ENCODE data around the gene BCAT1.
"Not testable (repeated sequence)": the region's sequence is repeated elsewhere in the genome, so short reads cannot be mapped to it uniquely, and the experiment has no call there.

The BCAT1 gene

DNA sequence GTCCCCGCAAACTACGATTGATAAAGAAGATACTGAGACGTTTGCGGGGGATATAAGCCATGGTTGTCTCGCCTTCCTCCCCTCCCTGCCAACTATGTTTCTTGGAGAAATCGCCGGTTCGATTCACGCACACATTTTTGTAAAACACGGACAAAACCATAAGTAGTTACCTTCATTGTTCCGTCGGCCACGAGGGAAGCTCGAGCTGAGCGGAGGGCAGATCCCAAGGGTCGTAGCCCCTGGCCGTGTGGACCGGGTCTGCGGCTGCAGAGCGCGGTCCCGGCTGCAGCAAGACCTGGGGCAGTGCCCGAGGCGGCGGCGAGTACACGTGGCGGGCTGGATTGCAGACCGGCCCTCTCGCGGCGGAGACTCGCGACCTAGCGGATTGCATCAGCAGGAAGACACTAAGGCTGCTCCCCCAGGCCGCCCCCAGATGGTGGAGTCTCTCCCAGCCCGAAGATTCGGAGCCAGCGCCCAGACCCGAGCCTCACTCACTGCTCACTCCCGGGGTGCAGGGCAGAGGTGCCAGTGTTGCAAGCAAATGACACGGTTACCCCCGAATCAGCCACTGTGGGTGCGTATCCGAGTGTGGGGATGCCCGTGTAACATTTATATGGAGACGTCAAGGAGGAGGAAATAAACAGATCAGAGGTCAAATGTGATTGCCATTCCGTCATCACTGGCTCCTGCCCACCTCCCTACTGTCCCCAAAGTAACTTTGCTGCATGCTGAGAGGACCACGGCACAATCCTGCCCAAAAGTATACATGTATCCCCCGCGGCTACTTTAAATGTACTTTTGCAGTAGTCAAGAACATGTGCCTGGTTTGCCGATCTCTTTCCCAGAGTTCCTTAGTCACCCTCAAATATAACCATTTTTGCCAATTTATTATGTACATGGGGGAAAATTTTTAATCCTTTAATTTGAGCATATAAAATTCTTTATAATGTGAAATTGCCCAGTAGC is at the start of gene BCAT1:
TSS of gene BCAT1 (minus strand) at position 345 of the 966 bp plus-strand sequence. CDS start at position 176, 169 bp downstream.
- FAIRE-seq: no peak

GRCh38 chr12:24997970-24998582 is 49.2 kb upstream of the BCAT1 start:
- FAIRE-seq: no peak

DNA sequence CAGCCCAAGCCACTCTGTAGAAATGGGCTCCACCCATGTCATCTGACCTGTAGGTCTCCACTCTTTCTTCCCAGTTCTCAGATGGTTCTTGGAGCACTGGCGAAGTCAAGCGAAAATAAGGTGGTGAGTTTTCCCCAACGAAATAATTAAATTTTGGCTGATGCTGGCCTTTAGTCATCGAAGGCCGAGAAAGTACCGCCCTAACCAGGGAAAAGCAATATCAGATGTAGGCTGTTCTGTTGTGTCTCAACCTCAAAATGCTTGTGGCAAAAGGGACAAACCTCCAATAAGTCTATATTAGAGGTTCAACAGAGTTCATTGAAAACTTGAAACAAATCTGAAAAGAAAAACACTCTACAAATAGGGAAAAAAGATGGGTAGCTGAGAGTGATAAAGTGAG is 48.6 kb upstream of the BCAT1 start:
- FAIRE-seq: no peak

- no peak for FAIRE-seq
These were observed 47.9 kb upstream of the BCAT1 start for GRCh38 chr12:24996820-24997219.

DNA sequence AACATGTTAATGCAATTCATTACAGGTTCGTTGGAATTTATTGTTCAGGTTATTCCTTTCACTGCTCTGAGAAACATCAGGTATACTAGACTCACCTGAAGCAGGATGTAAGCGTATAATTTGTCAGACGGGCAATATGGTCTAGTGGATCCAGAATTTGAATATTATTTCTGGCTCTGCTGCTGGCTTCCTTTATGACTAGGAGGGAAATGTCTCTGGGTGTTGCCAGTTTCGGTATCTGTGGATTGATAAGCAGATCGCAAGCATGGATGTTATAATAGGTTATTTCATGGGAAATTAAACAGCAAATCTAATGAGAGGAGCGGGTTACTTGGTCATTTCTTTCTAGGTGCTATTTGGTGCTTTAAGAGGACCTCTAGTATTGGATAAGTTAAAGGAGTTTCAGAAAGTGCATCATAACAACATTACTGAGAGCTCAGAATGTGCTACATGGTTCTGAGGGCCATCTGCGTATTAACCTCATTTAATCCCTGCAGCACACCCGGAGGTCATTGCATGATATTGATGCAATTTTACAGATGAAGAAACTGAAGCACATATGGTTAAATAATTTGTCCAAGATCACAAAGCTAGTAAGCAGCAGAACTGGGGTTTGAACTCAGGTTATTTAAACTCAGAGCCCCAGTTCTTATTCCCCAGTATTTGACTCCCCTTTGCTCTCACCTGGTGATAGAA is 47.3 kb upstream of the BCAT1 start:
- no peak for FAIRE-seq

DNA sequence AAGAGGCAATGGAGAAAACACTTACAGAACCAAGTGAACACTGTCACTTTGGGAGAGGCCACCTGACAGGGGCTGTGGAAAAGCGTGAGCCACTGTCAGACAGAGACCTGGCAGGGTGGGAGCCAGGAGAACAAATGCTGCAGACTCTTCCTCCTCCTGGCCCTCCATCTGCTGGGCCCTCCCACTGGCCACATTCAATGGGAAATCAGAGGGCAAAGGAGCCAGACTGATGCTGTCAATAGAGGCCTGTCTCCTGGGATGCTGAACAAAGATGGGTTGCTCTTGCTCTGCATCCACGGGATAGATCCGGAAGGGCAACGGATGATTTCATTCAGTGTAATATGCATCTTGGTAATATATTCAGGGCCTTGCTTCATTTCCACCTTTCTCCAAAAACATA is 44.9 kb upstream of the BCAT1 start:
- no peak for FAIRE-seq

DNA sequence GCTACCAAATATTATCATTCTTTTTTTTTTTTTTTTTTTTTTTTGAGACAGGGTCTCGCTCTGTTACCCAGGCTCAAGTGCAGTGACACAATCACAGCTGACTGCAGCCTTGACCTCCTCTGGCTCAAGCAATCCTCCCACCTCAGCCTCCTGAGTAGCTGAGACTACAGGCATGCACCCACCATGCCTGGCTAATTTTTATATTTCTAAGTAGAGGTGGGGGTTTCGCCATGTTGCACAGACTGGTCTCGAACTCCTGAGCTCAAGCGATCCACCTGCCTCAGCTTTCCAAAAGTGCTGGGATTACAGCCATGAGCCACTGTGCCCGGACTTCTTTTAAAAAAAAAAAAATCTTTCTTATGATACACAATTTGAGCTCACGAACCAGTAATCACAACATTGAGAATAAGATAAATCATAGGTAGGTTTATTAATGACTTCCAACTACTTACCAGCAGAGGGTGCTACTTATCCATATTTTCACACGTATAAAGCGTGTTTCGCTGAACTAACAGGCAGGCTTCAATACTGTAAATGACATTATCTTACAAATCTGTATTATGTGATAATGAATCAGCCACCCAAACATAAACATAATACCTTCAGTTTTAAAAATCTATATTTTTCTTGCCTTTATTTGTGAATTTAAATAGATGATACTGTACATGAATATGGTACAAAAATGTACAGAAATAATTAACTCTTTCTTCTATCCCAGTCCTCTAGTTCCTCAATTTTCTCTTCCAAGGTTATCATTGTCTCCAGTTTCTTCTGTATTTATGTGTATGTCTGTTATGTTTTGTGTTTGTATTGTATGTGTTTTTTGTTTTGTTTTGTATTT is 42.5 kb upstream of the BCAT1 start:
- FAIRE-seq: peak; percentile 96

DNA sequence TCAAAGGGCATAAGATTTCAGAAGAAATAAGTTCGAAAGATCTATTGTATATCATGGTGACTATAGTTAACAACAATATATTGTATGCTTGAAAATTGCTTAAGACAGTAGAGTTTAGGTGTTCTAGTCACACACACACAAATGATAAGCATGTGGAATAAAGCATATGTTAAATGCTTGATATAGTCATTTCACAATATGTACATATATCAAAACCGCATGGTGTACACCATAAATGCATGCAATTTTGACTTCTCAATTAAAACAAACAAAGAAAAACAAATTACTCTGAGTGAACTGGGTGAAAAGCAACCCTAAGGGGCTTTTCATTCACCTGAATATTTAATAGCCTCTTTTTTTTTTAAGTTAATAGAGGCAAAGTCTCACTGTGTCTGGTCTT is 40.3 kb upstream of the BCAT1 start:
- no peak for FAIRE-seq

- FAIRE-seq: no peak
These were observed 33.3 kb upstream of the BCAT1 start for GRCh38 chr12:24982250-24982649.

GRCh38 chr12:24979976-24980730 is 31.3 kb upstream of the BCAT1 start:
- no peak for FAIRE-seq

GRCh38 chr12:24979329-24979728 is 30.4 kb upstream of the BCAT1 start:
- no peak for FAIRE-seq

GRCh38 chr12:24977711-24978110 is 28.8 kb upstream of the BCAT1 start:
- FAIRE-seq: no peak

DNA sequence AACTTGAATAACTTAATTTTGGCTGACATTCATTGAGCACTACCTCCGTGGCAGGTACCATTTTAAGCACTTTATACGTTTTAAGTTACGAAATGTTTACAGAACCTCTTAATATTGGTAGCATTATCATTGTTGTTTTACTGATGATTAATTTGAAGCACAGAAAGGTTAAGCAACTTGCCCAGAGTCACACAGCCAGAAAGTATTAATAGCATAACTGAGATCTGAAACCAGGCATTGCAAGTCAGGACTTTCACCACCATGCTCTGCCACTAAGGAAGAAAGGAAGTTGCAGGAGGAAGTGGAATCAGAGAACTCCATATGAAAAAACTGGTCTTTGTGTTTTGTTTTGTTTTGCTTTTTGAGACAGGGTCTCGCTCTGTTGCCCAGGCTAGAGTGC is 28.2 kb upstream of the BCAT1 start:
- no peak for FAIRE-seq

- no peak for FAIRE-seq
These were observed 26.5 kb upstream of the BCAT1 start for GRCh38 chr12:24975425-24975824.

DNA sequence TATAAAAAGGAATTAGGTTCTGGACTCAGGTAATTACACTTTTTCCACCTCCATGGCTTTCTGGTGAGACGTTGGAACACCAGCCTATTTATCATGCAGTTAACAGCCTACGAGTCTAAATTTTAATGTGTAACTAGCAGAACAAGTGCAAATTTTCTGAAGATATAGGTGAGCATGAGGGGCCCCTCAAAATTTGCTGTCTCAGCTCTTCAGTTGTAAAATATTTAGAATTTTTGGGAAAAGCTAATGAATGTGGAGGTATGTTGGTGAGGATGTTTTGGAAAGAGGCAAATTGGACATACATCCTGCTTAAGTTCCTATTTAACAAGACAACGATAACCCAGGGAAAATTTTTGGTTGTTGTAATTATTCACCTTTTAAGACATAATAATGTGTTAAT is 25.3 kb upstream of the BCAT1 start:
- FAIRE-seq: no peak

- no peak for FAIRE-seq
These were observed 23.2 kb upstream of the BCAT1 start for GRCh38 chr12:24972078-24972477.

- FAIRE-seq: no peak
These were observed 21.3 kb upstream of the BCAT1 start for GRCh38 chr12:24970177-24970576.

- FAIRE-seq: no peak
These were observed 18.2 kb upstream of the BCAT1 start for GRCh38 chr12:24966951-24967564.

DNA sequence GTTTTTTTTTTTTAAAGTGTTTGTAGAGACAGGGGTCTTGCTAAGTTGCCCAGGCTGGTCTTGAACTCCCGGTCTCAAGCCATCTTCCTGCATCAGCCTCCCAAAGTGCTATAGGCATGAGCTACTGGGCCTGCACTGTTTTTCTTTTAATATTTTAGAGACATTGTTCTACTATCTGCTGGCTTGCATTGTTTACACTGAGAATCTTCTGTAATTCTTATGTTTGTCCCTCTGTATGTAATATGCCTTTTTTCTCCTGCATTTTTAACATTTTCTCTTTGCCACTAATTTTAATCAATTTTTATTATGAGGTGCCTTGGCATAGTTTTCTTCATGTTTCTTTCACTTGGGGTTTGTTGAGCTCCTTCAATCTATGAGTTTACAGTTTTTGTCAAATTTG is 15.4 kb upstream of the BCAT1 start:
- FAIRE-seq: no peak

DNA sequence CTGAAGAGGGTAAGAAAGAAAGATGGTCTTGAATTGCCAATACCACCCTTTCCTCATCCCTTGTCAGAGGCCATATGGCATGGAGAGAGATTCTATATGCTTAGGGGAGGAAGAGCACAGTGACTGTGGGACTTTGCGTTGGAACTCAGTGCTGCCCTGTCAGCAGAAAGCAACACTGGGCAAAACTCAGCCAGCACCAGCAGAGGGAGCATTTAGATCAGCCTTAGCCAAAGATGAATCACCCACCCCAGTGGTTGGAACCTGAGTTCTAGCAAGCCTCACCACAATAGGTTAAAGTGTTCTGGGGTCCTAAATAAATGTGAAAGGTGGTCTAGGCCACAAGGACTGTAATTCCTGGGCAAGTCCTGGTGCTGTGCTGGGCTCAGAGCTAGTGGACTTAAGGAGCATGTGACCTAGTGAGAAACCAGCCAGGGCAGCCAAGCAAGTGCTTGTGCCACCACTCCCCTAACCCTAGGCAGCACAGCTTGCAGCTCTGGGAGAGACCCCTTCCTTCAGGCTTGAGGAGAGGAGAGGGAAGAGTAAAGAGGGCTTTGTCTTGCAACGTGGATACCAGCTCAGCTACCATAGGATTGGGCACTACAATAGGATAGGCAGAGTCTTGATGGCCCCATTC is 11.4 kb upstream of the BCAT1 start:
- FAIRE-seq: no peak

GRCh38 chr12:24956351-24956750 is 7.5 kb upstream of the BCAT1 start:
- FAIRE-seq: not testable (repeated sequence)

Measured in TTC549 (cell line).